D341Med (cell line): ENCODE data around the gene OSBPL7.

Experiments used
- DNase-seq: peaks from one replicate; pipeline ENCODE4 v3.0.0; 2012; ENCODE audit warnings: low spot score

The OSBPL7 gene

GRCh38 chr17:47763913-47764582, 57.5 kb downstream of the OSBPL7 start:
- no peak for DNase-seq

- no peak for DNase-seq
Measured at GRCh38 chr17:47762728-47763127, 58.9 kb downstream of the OSBPL7 start.

DNA sequence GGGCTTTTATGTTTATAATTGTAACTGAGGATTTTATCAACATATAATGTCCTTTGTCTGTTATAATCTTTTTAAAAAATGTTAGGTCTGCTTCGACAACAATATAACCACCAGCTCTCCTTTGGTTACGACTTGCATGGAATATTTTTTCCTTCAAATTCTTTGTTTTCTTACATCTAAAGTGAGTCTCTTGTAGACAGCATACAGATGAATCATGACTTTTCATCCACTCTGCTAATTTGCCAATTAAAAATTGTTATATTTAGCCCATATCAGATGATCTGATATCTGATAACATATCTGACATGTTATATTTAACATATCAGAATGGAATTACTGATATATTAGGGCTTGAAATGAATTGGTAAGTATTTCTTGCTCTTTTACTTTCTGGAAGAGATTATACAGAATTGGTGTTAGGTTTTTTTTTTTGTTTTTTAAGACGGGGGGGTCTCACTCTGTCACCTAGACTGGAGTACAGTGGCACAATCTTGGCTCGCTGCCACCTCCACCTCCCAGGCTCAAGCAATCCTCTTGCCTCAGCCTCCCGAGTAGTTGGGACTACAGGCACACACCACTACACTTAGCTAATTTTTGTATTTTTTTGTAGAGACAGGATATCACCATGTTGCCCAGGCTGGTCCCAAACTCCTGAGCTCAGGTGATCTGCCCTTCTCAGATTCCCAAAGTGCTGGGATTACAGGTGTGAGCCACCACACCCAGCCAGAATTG, 61.0 kb downstream of the OSBPL7 start:
- DNase-seq: no peak

- no peak for DNase-seq
Measured at GRCh38 chr17:47757386-47757785, 64.2 kb downstream of the OSBPL7 start.
